Measurements from ENCODE around the gene IL16.

GRCh38 chr15:81298611-81299010, 101.9 kb downstream of the IL16 start:
- TF ChIP-seq FOXK2 (IDR thresholded peaks at IDR 0.05), result no peak
- TF ChIP-seq FOXM1 (IDR thresholded peaks at IDR 0.05; ENCODE audit: borderline replicate concordance), result no peak
- no peak for TF ChIP-seq SP1 (IDR thresholded peaks at IDR 0.05)
- no peak for TF ChIP-seq BHLHE40 (IDR thresholded peaks at IDR 0.05; ENCODE audit: borderline replicate concordance)
- no peak for TF ChIP-seq HDGF (IDR thresholded peaks at IDR 0.05; ENCODE audit: borderline replicate concordance)
- no peak for TF ChIP-seq ELF4 (IDR thresholded peaks at IDR 0.05)
- TF ChIP-seq PKNOX1 (IDR thresholded peaks at IDR 0.05), result no peak
- TF ChIP-seq NFRKB (IDR thresholded peaks at IDR 0.05), result no peak
- TF ChIP-seq L3MBTL2 (conservative IDR thresholded peaks at IDR 0.05), result no peak
- TF ChIP-seq ZNF384 (IDR thresholded peaks at IDR 0.05), result no peak
- TF ChIP-seq ARNT (IDR thresholded peaks at IDR 0.05), result no peak
